Superior temporal gyrus (tissue), 1 donor: ENCODE measurements around the gene GAPT.
"Not testable (repeated sequence)": the region's sequence is repeated elsewhere in the genome, so short reads cannot be mapped to it uniquely, and the experiment has no call there.

Experiments
- DNase-seq: peaks from one replicate; pipeline ENCODE4 v3.0.0-alpha.2; 2016; ENCODE audit errors: extremely low spot score

The GAPT gene

DNA sequence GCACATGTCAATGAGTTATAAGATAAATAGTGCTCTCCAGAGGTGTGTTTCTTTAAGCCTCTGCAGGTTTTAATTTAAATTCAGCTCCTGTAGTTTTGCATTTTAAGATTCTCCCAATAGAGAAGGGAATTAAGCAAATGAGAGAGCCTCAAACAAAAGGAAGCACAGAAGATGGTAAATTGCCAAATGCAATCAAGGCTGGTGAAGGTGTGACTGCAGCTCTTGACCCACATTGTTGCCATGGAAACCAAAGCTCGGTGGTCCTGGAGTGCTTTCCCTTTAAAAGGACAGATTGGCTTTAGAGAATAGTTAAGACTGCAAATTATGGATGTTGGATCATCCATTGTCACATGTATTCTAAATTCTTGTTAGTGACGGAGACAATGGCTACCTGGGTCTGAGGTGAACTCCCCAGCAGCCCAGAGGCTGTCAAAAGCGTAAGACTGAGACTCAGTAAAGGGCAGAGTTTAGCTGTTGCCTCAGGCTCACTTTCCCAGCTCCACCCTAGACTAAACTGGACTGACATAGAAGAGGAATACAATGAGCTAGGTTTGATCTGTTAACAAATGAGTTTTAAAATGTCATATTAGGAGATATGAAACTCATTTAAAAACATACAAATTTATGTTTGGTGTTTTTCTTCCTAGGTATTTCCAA is 12.3 kb downstream of the GAPT start:
- DNase-seq, result no peak

DNA sequence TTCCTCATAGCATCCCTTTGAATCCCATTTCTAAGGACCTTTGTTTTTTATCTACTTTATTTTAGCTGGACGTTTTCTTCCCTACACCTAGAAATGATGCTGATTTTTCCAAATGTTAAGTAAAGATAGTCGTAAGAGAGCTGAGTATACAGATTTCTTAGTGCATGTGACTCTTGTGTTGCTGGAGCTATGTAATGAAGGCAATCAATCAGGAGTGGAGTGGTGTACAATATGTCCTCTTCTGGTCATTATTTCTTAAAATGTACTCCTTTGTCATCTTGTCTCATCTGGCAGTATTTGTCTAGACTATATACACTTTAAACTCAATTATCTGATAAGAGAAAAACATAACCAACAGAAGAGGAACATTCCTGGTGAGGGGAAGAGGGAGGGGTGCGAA is 13.5 kb downstream of the GAPT start:
- no peak for DNase-seq

DNA sequence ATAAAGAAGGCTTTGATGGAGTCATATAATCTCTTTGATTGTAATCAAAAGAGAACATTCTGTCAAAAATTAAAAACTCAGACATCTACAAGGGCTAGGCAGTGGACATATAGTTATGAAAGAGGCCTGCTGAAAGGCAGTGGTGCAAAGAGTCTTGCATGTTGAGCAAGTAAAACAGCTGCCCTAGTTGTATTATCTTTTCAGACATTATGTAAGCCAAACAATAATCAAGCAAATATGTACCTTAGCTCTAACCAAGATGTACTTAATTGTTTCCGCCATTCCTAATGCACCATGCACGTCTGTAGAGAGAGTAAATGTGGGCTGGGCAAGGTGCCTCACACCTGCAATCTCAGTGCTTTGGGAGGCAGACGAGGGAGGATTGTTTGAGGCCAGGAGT is 14.3 kb downstream of the GAPT start:
- no peak for DNase-seq

DNA sequence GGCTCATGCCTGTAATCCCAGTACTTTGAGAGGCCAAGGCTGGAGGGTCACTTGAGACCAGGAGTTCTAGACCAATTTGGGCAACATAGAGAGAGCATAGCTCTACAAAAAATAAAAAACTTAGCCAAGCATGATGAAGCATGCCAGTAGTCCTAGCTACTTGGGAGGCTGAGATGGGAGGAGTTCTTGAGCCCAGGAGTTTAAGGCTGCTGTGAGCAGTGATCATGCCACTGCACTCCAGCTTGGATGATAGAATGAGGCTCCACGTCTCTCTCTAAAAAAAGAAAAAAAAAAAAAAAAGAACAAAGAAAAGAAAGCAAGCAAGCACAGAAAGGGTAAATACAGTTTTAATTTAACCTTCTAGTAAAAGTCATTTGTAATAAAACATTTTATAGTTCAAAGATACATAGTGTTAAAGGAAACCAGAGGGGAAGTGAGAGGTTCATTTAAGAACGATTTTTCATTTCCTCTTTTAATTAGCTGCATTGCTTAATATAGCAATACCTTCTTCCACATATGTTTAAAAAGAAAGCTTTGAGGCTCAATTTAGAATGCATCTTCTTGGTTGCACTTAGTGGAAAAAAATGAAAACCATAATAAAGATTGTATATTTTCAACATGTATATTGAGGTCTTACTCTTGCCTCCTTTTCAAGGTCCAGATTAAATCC is 14.9 kb downstream of the GAPT start:
- no peak for DNase-seq

DNA sequence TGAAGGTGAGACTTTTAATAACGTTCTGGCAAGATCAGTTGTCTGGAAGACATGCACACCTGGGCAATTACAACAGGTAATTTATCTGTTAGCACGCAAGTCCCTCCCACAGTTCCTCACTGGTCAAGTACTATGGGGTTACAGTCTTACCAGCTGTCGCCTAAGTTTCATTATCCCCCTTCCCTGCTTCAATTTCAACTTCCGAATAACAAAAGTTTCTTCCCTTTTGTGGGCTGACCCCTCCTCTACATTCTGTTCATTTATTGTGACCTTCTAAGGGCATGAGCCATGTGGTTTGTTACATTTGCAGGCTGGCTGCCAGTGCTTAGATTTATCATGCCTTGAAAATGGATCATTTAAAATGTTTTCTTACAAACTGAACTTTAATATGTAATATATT is 16.5 kb downstream of the GAPT start:
- DNase-seq, result no peak

DNA sequence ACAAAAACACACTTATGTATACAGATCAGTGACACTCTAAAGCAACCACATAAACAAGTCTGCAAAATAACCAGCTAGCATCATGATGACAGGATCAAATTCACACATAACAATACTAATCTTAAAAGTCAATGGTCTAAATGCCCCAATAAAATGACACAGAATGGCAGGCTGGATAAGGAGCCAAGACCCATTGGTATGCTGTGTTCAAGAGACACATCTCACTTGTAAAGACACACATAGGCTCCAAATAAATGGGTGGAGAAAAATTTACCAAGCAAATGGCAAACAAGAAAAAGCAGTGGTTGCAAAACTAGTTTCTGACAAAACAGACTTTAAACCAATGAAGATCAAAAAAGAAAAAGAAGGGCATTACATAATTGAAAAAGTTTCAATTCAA is 26.0 kb downstream of the GAPT start:
- DNase-seq, result no peak

DNA sequence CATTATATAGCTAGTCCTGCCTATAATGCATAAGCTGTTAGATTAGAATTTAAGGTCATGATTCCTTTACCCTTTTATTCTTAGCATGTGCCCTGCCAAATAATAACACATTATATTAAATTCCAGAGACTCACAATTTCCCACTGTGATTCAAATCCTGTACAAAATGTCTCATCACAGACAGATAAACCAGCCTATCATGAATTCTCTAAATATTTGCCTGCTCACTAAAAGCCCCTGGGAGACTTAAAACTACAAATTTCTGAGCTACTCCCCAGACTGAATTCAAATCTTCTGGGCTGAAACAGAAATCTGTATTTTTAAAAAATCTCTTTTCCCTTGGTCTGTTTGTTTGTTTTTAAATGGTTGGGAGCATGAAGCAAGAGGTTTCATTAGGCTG is 32.7 kb downstream of the GAPT start:
- no peak for DNase-seq

DNA sequence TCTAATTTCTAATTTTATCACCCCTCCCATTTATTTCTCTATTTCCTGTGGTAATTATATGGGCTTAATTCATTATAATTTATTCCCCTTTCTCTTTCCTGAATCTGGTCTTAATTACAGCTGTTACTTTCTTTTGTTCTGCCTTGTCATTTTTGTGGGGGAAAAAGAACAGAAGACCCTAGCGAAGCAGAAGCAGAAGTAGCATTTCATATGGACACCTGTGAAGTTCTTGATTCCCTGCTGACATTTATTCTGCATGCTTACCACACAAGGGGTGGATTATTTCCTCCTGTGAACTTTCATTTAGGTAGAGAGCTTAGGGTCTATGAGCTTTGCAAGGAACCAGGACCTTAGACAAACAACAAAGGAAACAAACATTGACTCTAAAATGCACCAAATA is 33.3 kb downstream of the GAPT start:
- DNase-seq, result no peak

DNA sequence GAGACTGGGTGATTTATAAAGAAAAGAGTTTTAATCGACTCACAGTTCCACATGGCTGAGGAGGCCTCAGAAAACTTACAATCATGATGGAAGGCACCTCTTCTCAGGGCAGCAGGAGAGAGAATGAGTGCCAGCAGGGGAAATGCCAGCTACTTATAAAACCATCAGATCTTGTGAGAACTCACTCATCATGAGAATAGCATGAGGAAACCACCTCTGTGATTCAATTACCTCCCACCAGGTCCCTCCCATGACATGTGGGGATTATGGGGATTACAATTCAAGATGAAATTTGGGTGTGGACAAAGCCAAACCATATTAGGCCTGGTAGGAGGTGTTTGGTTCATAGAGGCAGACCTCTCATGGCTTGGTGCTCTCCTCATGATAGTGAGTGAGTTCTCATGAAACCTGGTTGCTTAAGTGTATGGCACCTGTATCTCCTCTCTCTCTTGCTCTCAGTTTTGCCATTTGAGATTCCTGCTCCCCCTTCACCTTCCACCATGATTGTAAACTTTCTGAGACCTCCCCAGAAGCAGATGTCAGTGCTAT is 39.8 kb downstream of the GAPT start:
- DNase-seq, result no peak

DNA sequence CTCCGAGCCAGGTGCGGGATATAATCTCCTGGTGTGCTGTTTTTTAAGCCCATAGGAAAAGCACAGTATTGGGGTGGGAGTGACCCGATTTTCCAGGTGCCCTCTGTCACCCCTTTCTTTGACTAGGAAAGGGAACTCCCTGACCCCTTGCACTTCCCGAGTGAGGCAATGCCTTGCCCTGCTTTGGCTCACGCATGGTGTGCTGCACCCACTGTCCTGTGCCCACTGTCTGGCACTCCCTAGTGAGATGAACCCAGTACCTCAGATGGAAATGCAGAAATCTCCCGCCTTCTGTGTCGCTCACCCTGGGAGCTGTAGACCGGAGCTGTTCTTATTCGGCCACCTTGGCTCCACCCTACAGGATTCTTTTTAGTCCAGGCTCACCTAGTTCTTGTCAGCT is 50.7 kb downstream of the GAPT start:
- not testable (repeated sequence) for DNase-seq

DNA sequence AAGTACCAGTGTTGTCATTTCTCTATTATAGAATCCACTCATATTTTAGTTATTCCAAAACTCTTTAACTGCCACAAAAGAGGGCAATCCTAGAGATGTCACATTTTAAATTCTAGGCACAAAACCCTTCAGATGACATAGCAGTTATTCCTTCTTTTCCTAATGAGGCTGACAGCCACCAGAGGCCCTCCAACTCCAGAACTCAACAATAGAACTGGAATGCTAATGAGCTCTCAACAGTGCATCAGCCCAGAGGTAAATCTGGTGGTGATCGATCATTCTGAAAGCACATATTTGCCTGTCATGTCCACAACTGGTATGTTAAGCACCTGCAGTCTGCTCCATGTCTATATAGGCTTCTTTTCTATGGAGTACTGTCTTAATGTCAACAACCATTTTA is 51.5 kb downstream of the GAPT start:
- DNase-seq, result no peak

DNA sequence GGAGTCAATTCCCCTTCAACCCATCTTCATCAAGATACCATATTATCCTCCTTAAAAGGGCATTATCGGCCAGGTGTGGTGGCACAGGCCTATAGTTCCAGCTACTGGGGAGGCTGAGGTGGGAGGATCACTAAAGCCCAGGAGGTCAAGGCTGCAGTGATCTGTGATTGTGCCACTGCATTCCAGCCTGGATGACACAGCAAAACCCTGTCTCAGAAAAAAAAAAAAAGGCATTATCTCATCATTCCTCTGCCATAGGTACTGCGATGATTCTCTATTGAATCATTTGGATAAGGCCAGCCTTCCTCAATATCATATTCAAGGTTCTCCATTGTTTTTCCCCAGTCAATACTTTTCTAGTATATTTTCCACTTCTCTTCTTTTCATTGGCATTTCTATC is 52.5 kb downstream of the GAPT start:
- no peak for DNase-seq

DNA sequence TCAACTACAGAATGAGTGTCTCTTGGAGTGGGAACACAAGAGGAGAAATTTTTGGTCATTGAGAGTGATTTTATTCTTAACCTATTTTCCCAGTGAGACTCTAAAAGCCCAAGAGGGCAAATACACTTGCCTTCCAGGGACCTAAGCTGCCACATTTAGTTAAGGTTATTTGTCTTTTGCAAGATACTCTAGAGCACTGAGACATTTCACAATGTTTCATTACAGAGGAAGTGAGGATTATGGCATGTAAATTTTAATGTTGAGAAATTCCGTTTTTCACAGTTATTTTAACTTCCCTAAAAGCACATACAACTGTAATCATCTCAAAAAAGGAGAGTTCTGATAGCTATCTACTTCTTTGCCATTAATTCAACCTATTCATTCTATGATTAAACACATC is 53.0 kb downstream of the GAPT start:
- DNase-seq, result no peak

DNA sequence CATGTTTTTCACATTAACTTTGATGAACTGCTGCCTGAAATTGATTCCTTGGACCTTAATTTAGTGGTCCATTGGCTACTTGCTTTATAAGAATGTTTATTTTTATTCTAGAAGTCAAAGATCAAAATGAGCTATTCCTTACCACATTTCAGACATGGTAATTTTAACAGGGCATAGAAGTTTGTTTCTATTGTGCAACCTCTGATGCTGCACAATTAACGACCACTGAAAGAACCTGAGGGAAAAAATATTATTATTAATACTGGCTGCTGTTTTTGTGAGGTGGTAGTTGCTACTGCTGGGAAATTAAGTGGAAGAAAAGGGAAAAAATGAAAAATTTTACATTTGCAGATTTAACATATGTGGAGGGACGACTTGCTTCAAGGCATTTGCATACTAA is 53.7 kb downstream of the GAPT start:
- no peak for DNase-seq

DNA sequence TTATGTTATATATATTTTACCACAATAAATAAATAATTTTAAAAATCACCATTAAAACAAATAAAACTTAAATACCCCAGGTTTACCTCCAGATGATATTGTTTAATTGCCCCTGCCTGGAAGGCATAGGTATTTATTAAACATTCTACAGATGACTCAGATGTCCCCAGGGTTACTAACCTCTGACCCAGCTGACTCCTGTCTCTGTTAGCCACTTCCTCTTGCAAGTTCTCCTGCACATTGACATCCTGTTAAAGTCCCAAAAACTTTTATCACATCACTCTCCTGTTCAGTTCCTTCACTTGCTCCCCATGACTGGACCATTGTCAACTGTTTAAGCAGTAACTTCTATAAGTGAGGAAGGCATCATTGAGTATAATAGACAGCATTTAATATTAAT is 54.7 kb downstream of the GAPT start:
- no peak for DNase-seq
